Stimulated activated CD4-positive, alpha-beta T cell treated with anti-CD3 and anti-CD28 coated beads, Interleukin-2, amount 100 ng/mL, for 24 hours (primary cell): ENCODE results near the gene SLC5A1.
"Not testable (repeated sequence)": the region's sequence is repeated elsewhere in the genome, so short reads cannot be mapped to it uniquely, and the experiment has no call there.

ENCODE experiments used
- DNase-seq, 2 donors: peaks; one replicate each; pipeline ENCODE4 v3.0.0-alpha.2; 2020

Gene SLC5A1

GRCh38 chr22:32097881-32098499, 54.9 kb downstream of the SLC5A1 start:
- no peak for DNase-seq

GRCh38 chr22:32100711-32101110, 57.6 kb downstream of the SLC5A1 start:
- DNase-seq, result no peak

- DNase-seq, result no peak
Measured at GRCh38 chr22:32103658-32104315, 60.7 kb downstream of the SLC5A1 start.

GRCh38 chr22:32106930-32107329, 63.9 kb downstream of the SLC5A1 start:
- peak in 1 of 2 donors; percentile 20 for DNase-seq

GRCh38 chr22:32112380-32112779, 69.3 kb downstream of the SLC5A1 start:
- DNase-seq, result no peak

- no peak for DNase-seq
Measured at GRCh38 chr22:32119568-32120235, 76.6 kb downstream of the SLC5A1 start.

- DNase-seq, result no peak
Measured at GRCh38 chr22:32120603-32121002, 77.5 kb downstream of the SLC5A1 start.

GRCh38 chr22:32122899-32123298, 79.8 kb downstream of the SLC5A1 start:
- DNase-seq, result no peak

GRCh38 chr22:32123657-32124056, 80.6 kb downstream of the SLC5A1 start:
- no peak for DNase-seq

GRCh38 chr22:32127904-32128303, 84.8 kb downstream of the SLC5A1 start:
- DNase-seq, result no peak

GRCh38 chr22:32130464-32130863, 87.4 kb downstream of the SLC5A1 start:
- no peak for DNase-seq

- no peak for DNase-seq
Measured at GRCh38 chr22:32132126-32132525, 89.1 kb downstream of the SLC5A1 start.

GRCh38 chr22:32132783-32133182, 89.7 kb downstream of the SLC5A1 start:
- no peak for DNase-seq

GRCh38 chr22:32134796-32135195, 91.7 kb downstream of the SLC5A1 start:
- not testable (repeated sequence) for DNase-seq

GRCh38 chr22:32135958-32136357, 92.9 kb downstream of the SLC5A1 start:
- not testable (repeated sequence) for DNase-seq

- DNase-seq, result not testable (repeated sequence)
Measured at GRCh38 chr22:32136881-32137280, 93.8 kb downstream of the SLC5A1 start.

- DNase-seq, result peak; percentile 40 to 63
Measured at GRCh38 chr22:32137731-32138324, 94.8 kb downstream of the SLC5A1 start.

GRCh38 chr22:32138576-32138975, 95.5 kb downstream of the SLC5A1 start:
- not testable (repeated sequence) for DNase-seq

GRCh38 chr22:32140688-32141087, 97.6 kb downstream of the SLC5A1 start:
- DNase-seq, result not testable (repeated sequence)

GRCh38 chr22:32142600-32142999, 99.5 kb downstream of the SLC5A1 start:
- no peak for DNase-seq

- DNase-seq, result no peak
Measured at GRCh38 chr22:32144496-32145274, 101.6 kb downstream of the SLC5A1 start.

GRCh38 chr22:32147128-32147527, 104.1 kb downstream of the SLC5A1 start:
- not testable (repeated sequence) for DNase-seq

- DNase-seq, result not testable (repeated sequence)
Measured at GRCh38 chr22:32148372-32148771, 105.3 kb downstream of the SLC5A1 start.
